Ureter (tissue), 1 donor: Measurements from ENCODE around the gene TMEM119. TPM values are rescaled to one million over a fixed set of nuclear protein-coding genes. Genes with fewer than 3 reads are reported as not detected.
"Not testable (repeated sequence)": the region's sequence is repeated elsewhere in the genome, so short reads cannot be mapped to it uniquely, and the experiment has no call there.

Experiments used
- DNase-seq: peaks from one replicate; pipeline ENCODE4 v3.0.0-alpha.2; 2020; ENCODE audit warnings: low spot score
- total RNA-seq: library from RNA; stranded (reverse); gene quantifications from one replicate; pipeline ENCODE4 v1.2.4, GENCODE V29; 2023
- donor health status: DM: yes; HTN: yes; CAD: no.

The TMEM119 gene
- total RNA-seq, 1 donor from 2014 or later: 15.9 TPM

DNA sequence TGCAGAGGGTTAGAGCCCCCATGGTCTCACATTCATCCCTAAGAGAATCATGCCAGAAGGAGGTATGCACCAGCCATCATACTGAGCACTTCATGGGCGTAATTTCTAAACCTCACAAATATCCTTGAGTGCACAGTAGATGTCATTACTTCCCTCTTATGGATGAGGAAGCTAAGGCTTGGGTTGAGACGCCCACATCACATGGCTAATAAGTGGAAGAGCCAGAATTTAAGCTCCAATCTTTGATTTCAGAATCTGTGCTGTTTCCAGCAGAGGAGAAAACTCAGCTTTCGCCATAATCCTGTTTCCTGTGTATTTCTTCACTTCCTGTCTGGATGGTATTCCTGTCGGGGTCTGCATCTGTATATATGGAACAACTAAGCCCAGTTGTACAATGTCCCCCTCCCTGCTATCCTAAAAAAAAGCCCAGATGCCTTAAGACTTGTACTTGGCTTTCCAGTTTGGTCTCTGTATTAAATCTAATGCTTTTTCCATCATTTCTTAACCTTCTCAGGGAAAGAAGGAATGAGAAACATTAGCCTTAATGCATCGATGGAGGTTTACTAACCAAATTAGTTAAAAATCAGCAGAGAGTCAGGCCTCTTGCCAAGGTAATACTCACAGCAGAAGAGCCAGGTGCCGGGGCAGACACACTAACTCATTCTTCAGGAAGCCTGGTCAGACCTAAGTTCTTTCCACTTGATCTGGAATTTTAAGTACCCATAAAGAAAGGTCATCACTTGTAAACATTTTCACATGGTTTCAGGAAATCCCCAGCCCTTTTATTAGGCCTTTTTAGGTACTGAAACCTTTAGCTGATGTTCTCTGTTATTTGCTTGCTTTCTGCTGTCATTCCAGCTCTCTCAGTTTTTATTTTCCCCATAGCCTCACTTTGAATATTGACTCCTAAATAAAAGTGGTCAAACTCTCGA lies 30.2 kb downstream of the TMEM119 start:
- DNase-seq: peak; percentile 40

DNA sequence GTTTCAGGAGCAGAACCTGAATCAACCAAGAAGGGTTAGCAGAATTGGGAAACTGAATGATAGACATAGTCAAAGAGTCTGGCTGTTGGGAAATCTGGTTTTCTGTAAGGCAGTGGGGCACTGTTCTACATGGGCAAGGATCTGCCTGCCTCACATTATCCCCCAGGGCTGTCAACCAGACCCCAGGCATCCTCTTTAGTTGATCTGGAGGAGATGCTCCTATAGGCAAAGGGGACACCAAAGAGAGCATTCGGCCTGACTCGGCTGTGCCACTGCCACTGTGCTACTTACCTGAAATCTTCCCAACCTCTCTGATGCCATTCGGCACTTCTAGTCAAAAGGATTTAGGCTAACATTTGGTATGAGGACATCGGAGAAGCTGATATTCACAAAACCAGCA lies 31.4 kb downstream of the TMEM119 start:
- no peak for DNase-seq

DNA sequence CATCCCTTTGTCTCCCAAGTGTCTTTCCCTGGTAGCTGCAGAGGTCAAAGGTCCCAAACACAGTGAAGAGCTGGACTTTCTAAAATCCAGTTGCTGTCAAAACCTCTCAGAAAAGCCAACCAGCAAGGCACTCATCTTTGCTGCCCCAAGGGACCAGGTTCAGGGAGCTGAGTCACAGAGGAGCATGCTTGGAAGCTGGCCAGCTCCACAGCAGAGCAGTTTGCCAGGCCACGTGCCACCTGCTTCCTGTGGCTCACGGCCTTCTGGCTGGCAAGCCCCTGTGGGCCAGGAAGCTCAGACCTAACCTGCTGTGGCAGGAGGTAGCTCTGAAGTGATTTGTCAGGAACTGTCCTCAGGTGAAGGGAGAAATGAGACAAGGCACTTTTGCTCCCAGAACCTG lies 31.9 kb downstream of the TMEM119 start:
- peak; percentile 83 for DNase-seq

DNA sequence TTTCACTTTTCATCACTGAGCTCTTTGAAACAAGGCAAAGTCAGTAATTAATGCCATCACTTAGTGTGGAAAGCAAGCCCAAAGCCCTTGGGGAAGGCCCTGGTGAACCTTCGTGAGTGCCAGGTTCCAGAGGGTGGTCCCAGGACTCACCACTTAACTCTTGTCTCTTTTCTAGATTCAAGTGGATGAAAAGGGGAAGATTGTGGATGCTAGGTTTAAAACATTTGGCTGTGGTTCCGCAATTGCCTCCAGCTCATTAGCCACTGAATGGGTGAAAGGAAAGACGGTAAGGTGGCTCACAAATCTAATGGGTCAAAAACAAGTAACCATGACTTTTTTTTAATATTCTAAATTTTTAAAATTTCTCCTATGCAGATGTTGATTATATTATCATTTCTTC lies 32.7 kb downstream of the TMEM119 start:
- no peak for DNase-seq

DNA sequence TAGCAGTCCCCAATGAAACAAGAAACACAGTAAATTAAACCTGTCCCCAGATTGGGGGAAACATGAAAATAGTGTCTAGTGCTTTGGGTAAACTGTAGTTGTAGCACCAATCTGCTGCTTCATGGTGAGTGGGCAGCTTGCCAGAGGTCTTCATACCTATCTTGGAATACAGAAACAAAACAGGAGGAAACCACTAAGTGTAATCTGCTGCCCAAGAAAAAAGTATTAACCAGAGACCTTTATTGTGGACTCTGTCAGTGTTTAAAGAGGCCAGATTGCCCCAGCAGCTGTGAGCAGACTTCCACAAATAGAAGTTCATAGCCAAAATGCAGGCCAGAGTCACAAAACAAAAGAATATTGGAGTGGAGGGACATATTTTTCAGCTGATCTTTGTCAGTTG lies 33.2 kb downstream of the TMEM119 start:
- DNase-seq: no peak

DNA sequence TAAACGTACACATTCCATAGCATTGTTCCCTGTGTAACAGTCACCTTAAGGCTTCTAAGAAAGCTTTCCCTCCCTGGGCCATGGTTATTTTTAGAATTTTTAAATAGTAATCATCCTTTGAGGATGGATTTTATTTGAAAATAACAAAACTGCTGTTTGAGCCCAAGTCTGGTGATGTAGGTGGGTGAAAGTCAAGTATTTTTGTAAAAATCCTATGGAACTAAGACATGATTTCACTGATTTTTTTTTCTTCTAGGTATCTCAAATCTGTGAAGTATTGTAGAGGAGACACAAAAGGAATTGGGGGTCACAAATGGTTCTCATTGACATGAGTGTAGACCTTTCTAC lies 34.1 kb downstream of the TMEM119 start:
- DNase-seq: no peak

DNA sequence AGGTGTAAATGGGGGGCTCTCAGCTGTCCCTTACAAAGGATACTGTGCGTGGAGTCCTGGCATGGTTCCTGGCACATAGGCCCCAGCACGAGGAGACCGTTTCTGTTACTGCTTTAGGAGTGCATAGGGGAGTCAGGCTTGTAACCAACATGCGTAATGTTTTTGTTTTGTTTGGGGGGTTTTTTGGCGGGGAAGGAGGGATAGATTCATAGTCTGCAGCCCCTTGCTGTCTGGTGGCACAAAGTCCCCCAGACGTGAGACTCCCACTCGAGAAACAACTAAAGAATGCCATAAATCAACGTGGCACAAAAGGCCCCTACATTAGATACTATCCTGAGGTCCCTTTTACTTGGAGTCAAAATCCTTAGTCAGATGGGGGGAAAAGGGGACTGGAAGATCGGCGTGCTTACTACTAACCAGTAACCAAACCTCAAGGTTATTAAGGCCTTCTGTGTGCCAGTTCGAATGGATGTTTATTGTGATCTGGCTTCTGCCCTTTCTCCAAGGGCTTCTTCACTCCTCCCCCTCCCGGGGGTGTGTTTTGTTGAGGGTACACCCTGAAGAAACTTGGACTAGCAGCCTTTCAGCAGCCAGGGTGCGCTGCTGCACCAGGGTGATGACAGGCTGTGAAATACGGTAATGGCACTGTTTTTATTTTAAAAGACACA lies 34.6 kb downstream of the TMEM119 start:
- DNase-seq: peak; percentile 86

DNA sequence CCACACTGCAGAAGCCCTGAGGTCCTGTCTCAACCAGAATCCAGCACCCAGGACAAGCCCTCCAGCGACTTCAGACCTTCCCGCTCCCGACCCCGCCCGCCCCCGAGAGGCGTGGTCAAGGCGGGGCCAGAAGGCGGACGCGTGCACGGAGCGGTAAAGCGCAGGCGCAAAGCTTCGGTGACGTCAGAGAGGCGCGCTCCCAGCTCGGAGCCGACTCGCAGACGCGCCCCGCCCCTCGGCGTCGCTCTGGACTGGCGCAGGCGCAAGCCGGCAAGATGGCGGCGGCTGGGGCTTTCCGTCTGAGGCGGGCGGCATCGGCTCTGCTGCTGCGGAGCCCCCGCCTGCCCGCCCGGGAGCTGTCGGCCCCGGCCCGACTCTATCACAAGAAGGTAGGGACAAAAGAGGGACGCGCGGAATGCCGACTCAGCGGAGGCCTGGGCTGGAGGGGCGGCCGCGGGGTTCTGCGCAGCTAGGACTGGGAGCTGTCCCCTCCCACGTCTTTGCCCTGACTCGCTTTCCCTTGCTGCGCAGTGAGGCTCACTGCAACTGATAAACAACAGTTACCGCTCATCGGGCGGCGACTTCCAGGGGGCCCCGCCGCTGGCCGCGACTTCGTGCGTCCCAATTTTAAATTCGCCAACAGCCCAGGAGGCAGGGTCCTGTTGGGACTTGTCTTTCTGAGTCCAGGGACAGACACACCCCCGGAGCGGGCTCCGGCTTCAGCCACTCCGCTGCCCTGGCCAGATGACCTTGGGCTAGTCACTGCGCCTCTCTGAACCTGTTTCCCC lies 35.3 kb downstream of the TMEM119 start, which contains the start of gene ISCU:
ISCU (plus strand) TSS at position 249 of the 788 bp plus-strand sequence; CDS start at position 276, 27 bp downstream.
- DNase-seq: peak; percentile 99

DNA sequence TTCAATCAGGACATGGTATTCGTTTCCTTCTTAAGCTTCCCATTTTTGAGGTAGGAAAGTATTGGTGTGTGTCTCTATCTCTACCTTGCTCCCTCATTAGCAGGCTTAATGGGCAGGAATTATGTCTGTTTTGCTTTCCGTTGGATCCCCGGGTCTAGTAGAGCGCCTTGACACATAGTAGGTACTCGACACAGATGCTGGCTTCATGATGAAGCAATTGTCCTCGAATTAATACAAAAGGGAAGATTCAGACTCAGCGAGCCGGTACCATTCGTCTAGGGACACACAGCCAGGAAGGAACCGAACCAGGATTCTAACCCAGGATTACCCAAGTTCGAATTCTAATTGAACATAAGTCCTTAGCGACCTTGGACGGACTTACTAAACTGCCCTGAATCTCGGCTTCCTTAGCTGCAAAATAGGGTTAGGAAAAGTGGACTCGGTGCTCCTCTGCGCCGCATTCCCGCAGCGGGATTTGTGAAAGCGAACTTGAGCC lies 36.0 kb downstream of the TMEM119 start:
- DNase-seq: no peak

DNA sequence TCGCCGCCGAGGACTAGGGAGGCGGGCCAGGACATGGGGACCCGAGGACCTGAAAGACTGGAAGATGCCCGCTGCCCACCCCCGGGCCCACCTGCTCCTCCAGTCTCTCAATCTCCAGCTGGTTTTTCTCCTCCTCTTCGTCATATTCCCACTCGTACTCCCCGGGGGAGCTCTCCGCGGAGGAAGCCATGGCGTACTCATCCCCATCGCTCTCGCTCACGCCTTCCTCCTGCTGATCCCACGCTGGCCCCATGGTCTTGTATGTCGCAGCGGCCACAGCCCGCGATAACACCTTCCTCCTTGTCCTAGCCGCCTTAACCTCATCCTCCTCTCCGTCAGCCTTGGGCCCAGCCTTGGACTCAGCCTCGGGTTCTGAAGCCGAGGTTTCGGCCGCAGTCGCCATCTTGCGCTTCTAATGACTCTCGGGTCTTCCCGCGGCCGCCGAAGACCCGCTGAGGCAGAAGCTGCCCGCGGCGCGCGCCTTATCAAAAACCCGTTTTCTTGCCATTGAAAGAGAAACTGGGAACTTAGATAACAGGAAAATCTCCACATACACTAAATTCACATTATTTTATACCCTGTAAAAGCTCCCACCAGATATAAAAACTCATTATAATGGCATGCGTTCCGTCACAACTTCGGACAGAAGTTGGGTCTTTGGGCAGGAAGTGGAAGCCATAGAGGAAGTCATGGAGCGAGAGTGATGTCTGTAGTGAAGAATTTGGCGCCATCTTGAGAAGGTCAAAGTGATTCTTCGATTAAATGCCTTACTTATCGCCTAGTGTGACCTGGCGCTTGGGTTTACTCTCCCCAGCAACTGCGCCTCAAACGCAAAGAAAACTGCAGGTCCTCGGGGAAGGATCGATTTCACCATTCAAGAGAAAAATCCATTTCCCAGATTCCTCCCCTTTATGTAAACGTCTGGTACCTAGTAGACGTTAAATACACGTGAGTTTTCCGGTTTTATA lies 36.8 kb downstream of the TMEM119 start, which contains the start of gene SART3:
SART3 (minus strand) TSS at position 422 of the 968 bp plus-strand sequence; CDS start at position 403, 19 bp downstream.
- peak; percentile 77 for DNase-seq

DNA sequence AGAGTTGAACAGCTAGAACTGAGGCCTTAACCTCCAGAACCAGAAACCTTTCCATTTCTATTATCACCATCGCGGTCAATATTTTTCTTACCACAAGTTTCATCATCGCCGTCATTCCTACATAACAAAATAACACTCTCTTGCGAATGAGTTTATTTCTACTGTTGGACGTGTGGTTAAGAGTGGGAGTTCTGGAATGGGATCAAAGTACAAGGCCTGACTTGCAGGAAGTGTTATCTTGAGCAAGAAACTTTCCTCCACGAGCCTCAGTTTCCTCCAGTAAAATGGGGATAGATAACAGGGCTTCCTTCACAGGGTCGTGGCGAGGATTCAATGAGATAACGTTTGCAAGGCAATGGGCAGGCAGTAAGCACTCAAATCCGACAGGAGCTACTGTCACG lies 37.6 kb downstream of the TMEM119 start:
- no peak for DNase-seq

DNA sequence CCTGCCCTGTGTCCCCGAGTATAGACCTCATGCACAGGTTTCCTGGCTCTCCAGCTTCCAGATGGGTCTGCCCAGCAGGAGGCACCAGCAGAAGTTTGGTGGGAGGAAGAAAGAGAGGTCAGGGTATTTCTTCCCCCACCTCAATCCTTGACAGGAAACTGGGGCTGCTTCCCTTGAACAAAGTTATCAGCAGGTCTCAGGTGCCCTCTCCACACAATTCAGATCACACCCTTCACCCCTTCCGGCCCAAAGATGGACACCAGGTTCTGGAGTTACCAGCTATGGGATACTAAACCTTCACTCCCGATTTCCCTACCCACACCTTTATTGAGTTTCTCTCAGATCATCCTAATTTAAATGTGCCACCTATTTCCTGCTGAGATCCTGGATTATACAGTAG lies 38.1 kb downstream of the TMEM119 start:
- DNase-seq: no peak

DNA sequence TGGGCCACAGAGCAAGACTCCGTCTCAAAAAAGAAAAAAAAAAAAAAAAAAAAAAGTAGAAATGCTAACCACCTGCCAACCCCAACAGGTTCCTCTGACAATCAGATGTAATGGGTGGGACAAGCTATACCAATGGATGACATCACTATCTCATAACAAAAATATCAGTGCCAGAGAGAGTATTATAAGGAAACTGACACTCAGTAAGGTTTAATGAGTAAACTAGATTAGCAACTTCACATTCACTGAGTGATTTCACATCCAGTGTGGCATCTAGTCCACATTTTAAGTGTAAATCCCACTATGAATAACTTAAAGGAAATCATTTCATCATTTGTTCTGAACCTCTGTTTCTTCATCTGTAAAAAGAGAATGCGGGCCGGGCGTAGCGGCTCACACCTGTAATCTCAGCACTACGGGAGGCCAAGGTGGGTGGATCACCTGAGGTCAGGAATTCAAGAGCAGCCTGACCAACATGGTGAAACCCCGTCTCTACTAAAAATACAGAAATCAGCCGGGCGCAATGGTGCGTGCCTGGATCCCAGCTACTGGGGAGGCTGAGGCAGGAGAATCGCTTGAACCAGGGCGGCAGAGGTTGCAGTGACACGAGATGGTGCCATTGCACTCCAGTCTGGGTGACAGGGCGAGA lies 38.8 kb downstream of the TMEM119 start:
- DNase-seq: no peak

DNA sequence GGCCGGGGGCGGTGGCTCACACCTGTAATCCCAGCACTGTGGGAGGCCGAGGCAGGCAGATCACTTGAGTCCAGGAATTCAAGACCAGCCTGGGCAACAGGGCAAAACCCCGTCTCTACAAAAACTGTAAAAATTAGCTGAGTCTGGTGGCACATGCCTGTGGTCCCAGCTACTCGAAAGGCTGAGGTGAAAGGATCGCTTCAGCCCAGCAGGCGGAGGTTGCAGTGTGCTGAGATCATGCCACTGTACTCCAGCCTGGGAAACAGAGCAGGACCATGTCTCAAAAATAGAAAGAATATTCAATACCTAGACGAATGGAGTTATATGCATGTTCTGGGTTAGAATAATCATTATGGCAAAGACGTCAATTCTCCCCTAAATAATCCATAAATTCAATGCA lies 42.5 kb downstream of the TMEM119 start:
- DNase-seq: not testable (repeated sequence)

DNA sequence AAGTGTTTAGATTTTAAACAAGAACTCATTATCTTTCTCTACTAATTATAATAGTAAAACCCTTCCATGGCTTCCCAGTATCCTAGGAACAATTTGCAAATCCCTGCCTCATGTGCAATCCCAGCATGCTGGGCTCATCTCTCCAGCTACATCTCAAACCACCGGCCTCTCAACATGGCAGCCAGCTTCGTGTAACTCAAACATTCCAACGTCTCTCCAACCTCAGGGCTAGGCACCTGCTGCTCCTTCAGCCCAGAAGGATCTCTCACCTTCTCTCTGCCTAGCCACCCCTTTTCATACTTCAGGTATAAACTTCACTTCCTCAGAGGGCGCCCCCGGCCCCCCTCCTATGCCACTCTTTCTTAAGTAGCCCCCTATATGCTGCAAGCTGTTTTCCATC lies 44.1 kb downstream of the TMEM119 start:
- no peak for DNase-seq

DNA sequence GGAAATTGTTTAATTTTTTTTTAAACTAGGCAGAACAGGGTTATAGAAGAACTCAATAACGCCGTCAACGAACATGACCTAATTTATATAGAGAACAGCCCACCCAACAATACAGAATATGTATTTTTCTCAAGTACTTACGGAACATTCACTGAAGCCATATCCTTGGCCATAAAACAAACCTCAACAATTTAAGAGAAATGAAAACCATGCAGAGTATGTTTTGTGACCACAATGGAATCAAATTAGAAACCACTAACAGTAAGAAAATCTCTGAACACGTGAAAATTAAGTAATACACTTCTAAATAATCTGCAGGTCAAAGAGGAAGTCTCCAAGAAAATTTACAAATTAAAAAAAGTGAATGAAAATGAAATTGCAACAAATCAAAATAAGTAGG lies 46.3 kb downstream of the TMEM119 start:
- DNase-seq: no peak

DNA sequence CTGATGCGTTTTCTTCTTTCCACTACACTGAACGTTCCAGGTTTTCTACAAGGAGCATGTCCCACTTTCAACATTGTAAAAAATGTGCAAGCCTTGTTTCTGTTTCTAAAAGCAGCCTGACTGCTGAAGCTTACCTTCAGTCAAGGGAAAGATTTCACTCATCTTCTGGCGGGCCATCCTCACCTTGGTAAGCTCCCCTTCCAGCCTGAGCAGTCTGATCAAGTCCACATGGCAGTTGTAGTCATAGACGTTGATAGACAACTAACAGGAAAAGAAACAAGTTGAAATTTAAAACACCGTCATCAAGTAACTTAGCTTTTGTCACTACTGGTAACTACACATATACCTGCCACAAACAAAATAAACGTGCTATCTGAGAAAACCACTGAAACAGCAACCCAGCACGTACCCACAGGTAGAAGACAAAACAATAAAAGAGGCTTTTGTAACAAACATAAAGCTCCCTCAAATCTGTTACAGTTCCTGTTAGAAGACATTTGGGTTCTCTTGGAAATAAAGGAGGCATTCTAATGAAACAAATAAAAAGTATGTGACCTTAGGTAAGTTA lies 48.8 kb downstream of the TMEM119 start:
- no peak for DNase-seq

DNA sequence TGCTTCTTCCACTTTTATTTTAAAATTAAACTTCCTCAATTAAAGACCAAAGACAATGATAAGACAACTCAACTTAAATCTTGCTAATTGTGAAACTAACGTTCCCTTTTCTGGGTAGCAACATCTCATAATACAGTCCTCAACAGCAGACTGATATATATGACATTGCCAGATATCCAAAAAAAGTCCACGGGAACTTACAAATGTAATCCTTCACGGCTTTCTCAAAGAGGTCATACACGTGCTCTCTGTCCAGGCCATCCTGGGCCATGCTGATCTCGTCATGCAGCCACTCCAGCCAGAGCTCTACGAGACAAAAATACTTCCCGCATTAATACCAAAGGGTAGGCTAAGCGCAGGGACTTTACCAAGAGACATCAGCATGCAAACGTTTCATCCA lies 50.2 kb downstream of the TMEM119 start:
- DNase-seq: no peak

DNA sequence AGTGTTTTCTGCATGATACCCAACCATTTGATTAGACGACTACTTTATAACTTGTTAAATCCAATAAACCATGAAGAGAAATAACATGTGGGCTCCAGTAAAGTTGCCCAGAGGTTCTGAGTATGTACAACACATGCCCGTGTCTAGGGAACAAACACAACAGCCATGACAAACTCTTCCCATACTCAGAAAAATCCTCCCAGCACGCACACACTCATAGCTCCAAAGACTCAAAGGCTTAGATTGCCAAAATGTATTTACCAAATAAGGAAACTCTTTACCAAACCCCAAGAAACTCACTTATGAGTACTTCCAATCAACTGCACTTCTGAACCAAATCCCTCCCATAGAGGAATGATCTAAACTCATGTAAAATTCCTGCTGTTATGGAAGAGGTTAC lies 54.2 kb downstream of the TMEM119 start:
- DNase-seq: no peak

DNA sequence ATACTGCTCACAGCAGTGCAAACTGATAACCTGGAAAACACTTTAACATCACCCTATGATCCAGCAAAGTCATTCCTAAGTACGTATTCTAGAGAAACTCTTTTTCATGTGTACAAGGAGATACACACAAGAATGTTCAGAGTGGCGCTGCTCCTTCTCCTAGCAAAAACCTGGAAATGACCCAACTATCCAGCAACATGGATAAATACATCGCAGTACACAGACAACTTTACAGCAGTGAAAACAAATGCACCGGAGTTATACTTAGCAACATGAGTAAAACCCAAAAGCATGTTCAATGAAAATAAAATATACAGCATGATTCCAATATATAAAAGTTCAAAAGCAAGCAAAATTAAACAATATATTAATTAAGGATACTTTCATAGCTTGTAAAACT lies 55.6 kb downstream of the TMEM119 start:
- no peak for DNase-seq
